NCI-H1105 treated with DMSO at 0.1 percent for 48 hours (cell line): ENCODE measurements around the gene FYCO1.

Source experiments
- DNase-seq: peaks from one replicate; lab custom pipeline; 2025; lab: John Stamatoyannopoulos, UW

Gene FYCO1

GRCh38 chr3:45943207-45943846, 52.3 kb downstream of the FYCO1 start, which contains the start of gene CXCR6:
CXCR6 (plus strand) TSS chr3:45943464; CDS start chr3:45946482, 3,018 bp downstream.
- DNase-seq, result no peak

GRCh38 chr3:45942051-45942825, 53.4 kb downstream of the FYCO1 start:
- DNase-seq, result no peak

- DNase-seq, result no peak
Observed at GRCh38 chr3:45940781-45941365, 54.8 kb downstream of the FYCO1 start.

GRCh38 chr3:45940004-45940780, 55.4 kb downstream of the FYCO1 start:
- no peak for DNase-seq

- no peak for DNase-seq
Observed at GRCh38 chr3:45939341-45939771, 56.3 kb downstream of the FYCO1 start.

- peak; percentile 57 for DNase-seq
Observed at GRCh38 chr3:45938864-45939263, 56.8 kb downstream of the FYCO1 start.

GRCh38 chr3:45938043-45938435, 57.6 kb downstream of the FYCO1 start:
- no peak for DNase-seq

GRCh38 chr3:45937206-45938042, 58.2 kb downstream of the FYCO1 start:
- no peak for DNase-seq

- DNase-seq, result no peak
Observed at GRCh38 chr3:45936261-45936660, 59.4 kb downstream of the FYCO1 start.

GRCh38 chr3:45933591-45933990, 62.0 kb downstream of the FYCO1 start:
- no peak for DNase-seq

GRCh38 chr3:45932112-45932511, 63.5 kb downstream of the FYCO1 start:
- no peak for DNase-seq

GRCh38 chr3:45931496-45931895, 64.1 kb downstream of the FYCO1 start:
- no peak for DNase-seq

GRCh38 chr3:45929042-45929679, 66.5 kb downstream of the FYCO1 start:
- DNase-seq, result no peak

- no peak for DNase-seq
Observed at GRCh38 chr3:45927881-45928280, 67.7 kb downstream of the FYCO1 start.

GRCh38 chr3:45923755-45924154, 71.9 kb downstream of the FYCO1 start:
- DNase-seq, result no peak

- no peak for DNase-seq
Observed at GRCh38 chr3:45922950-45923590, 72.6 kb downstream of the FYCO1 start.

- no peak for DNase-seq
Observed at GRCh38 chr3:45922039-45922326, 73.6 kb downstream of the FYCO1 start.

- no peak for DNase-seq
Observed at GRCh38 chr3:45921158-45922038, 74.2 kb downstream of the FYCO1 start.

- peak; percentile 37 for DNase-seq
Observed at GRCh38 chr3:45917146-45917898, 78.3 kb downstream of the FYCO1 start.
